ENCODE data around the gene ZNF334. TPM values are rescaled to one million over a fixed set of nuclear protein-coding genes. Genes with fewer than 3 reads are reported as not detected.

ZNF334 gene
- total RNA-seq, 4 donors from 2014 or later, result 12.2 to 15.7 (median 14.2) TPM

- Histone ChIP-seq H3K27me3 (no peaks in the 10 kb centered on the region), H3K9me3 (no peaks in the 10 kb centered on the region), H3K27ac (no peak overlapping the region), H3K4me3 (replicated peaks in 1 of 3) (no peak overlapping the region), H3K36me3 (no peaks in the 10 kb centered on the region), H3K4me1 (no peaks in the 10 kb centered on the region)
- TF ChIP-seq, protein P1, sequence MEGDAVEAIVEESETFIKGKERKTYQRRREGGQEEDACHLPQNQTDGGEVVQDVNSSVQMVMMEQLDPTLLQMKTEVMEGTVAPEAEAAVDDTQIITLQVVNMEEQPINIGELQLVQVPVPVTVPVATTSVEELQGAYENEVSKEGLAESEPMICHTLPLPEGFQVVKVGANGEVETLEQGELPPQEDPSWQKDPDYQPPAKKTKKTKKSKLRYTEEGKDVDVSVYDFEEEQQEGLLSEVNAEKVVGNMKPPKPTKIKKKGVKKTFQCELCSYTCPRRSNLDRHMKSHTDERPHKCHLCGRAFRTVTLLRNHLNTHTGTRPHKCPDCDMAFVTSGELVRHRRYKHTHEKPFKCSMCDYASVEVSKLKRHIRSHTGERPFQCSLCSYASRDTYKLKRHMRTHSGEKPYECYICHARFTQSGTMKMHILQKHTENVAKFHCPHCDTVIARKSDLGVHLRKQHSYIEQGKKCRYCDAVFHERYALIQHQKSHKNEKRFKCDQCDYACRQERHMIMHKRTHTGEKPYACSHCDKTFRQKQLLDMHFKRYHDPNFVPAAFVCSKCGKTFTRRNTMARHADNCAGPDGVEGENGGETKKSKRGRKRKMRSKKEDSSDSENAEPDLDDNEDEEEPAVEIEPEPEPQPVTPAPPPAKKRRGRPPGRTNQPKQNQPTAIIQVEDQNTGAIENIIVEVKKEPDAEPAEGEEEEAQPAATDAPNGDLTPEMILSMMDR (IDR thresholded peaks at IDR 0.05), result no peak
- no peak for TF ChIP-seq POLR2A (IDR thresholded peaks at IDR 0.05)
- intact Hi-C loops (cut with DNase I), result no loop called here
- no peak for DNase-seq
- 73 to 81% methylated on average over 4 of the region's 4 CpGs for WGBS, 2 donors
These were observed 36.0 kb upstream of the ZNF334 start for GRCh38 chr20:46549188-46549972.

- TF ChIP-seq, protein P1 (IDR thresholded peaks at IDR 0.05), result no peak
- no peak for TF ChIP-seq POLR2A (IDR thresholded peaks at IDR 0.05)
- Histone ChIP-seq H3K27ac (no peak overlapping the region), H3K36me3 (no peaks in the 10 kb centered on the region), H3K4me1 (no peaks in the 10 kb centered on the region), H3K9me3 (no peaks in the 10 kb centered on the region), H3K27me3 (no peaks in the 10 kb centered on the region), H3K4me3 (replicated peaks in 1 of 3) (no peak overlapping the region)
- intact Hi-C loops (cut with DNase I), result no loop called here
- DNase-seq, result no peak
- whole genome bisulfite sequencing, 2 donors, result 88 to 89% methylated on average over 5 of the region's 5 CpGs
These were observed 35.3 kb upstream of the ZNF334 start for GRCh38 chr20:46548688-46549087.

- no peaks in the 10 kb centered on the region for H3K4me1 ChIP-seq
- H3K9me3 ChIP-seq, result no peaks in the 10 kb centered on the region
- H3K4me3 ChIP-seq (replicated peaks in 1 of 3), result no peak overlapping the region
- no peaks in the 10 kb centered on the region for H3K36me3 ChIP-seq
- no peaks in the 10 kb centered on the region for H3K27me3 ChIP-seq
- intact Hi-C loops (cut with DNase I), result no loop called here
- no peak for DNase-seq
- TF ChIP-seq, protein P1 (IDR thresholded peaks at IDR 0.05), result no peak
- no peak for TF ChIP-seq POLR2A (IDR thresholded peaks at IDR 0.05)
- no peak overlapping the region for H3K27ac ChIP-seq
- 85 to 89% methylated on average over 6 of the region's 6 CpGs for WGBS, 2 donors
These were observed 34.6 kb upstream of the ZNF334 start for GRCh38 chr20:46547995-46548394.

GRCh38 chr20:46546936-46547335 lies 33.6 kb upstream of the ZNF334 start:
- no peak overlapping the region for H3K27ac ChIP-seq
- no peaks in the 10 kb centered on the region for H3K27me3 ChIP-seq
- H3K36me3 ChIP-seq, result no peaks in the 10 kb centered on the region
- no peaks in the 10 kb centered on the region for H3K4me1 ChIP-seq
- 73 to 76% methylated on average over 6 of the region's 6 CpGs for WGBS, 2 donors
- no peak overlapping the region for H3K4me3 ChIP-seq (replicated peaks in 1 of 3)
- DNase-seq, result no peak
- H3K9me3 ChIP-seq, result no peaks in the 10 kb centered on the region
- intact Hi-C loops (cut with DNase I), result no loop called here
- TF ChIP-seq, protein P1 (IDR thresholded peaks at IDR 0.05), result no peak
- no peak for TF ChIP-seq POLR2A (IDR thresholded peaks at IDR 0.05)

DNA sequence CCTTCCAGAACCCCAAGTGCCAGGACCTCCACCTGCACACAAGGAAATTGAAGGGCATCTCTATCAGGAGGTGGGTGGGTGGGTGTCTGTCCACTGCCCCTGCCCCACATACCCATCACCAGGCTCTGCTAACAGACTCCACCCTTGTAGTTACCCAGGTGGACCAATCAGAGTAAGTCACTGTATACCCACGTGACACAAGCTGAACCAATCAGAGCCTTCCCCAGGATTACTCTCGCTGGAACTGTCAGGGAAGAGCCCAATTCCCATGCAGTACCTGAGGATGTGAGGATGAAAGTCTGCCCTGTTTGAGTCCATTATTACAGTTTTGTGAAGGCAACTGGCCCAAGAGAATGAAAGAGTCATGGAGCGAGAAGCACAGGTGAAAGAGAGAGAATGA lies 32.9 kb upstream of the ZNF334 start:
- no peaks in the 10 kb centered on the region for H3K9me3 ChIP-seq
- H3K4me3 ChIP-seq (replicated peaks in 1 of 3), result no peak overlapping the region
- WGBS, 2 donors, result 84 to 86% methylated on average over 3 of the region's 3 CpGs
- no peak for TF ChIP-seq POLR2A (IDR thresholded peaks at IDR 0.05)
- TF ChIP-seq, protein P1 (IDR thresholded peaks at IDR 0.05), result no peak
- no peaks in the 10 kb centered on the region for H3K36me3 ChIP-seq
- no peak overlapping the region for H3K27ac ChIP-seq
- no peak for DNase-seq
- intact Hi-C loops (cut with DNase I), result no loop called here
- H3K4me1 ChIP-seq, result no peaks in the 10 kb centered on the region
- no peaks in the 10 kb centered on the region for H3K27me3 ChIP-seq
